ENCODE results near the gene PLCL1. TPM values are rescaled to one million over a fixed set of nuclear protein-coding genes. Genes with fewer than 3 reads are reported as not detected.

The PLCL1 gene
- 1 to 10 TPM; 1.0 to 3.7 (median 2.6) TPM for total RNA-seq

DNA sequence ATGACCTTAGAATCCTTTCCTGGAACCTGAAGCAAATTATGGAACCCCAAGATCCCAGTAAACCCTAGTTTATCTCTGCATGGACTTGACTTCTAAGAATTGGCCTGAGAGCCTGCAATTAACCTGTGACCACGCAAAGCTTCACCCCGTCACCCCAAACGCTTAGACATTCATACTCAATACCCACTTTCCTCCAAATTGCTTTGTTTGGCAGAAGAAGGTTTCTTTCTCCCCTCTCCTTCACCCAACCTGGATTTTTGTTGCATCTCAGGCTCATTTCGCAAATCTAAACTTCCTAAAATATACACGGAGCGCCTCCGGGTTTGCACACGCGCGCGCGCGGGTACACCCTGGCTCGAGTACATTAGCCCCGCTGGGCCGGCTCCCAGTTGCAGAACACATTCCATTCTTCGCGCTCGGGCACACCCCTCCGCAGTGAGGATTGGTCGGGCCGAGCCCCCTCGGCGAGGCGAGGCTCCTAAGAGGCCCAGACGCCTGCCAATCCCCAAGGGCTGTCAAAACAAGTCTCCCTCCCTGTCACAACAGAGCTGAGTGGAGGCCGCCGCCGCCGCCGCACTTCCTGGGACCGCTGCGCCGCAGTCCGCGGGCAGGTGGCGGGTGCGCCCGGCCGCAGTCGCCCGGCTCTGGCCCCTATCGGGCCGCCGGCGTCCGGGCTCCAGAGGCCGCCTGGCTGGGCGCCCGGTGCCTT is at the start of gene PLCL1:
Gene PLCL1 (plus strand): TSS at position 545 of the 709 bp plus-strand sequence.
- TF ChIP-seq, protein P1, sequence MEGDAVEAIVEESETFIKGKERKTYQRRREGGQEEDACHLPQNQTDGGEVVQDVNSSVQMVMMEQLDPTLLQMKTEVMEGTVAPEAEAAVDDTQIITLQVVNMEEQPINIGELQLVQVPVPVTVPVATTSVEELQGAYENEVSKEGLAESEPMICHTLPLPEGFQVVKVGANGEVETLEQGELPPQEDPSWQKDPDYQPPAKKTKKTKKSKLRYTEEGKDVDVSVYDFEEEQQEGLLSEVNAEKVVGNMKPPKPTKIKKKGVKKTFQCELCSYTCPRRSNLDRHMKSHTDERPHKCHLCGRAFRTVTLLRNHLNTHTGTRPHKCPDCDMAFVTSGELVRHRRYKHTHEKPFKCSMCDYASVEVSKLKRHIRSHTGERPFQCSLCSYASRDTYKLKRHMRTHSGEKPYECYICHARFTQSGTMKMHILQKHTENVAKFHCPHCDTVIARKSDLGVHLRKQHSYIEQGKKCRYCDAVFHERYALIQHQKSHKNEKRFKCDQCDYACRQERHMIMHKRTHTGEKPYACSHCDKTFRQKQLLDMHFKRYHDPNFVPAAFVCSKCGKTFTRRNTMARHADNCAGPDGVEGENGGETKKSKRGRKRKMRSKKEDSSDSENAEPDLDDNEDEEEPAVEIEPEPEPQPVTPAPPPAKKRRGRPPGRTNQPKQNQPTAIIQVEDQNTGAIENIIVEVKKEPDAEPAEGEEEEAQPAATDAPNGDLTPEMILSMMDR (IDR thresholded peaks at IDR 0.05) = no peak
- no peak for TF ChIP-seq POLR2A (IDR thresholded peaks at IDR 0.05)
- DNase-seq (ENCODE audit: low spot score in 2 of 2) = peak; percentile 91 to 98
- peak within 1 kb of the TSS; percentile 86 for H3K4me3 ChIP-seq (ENCODE audit: low read depth, poor library complexity, severe bottlenecking)
- WGBS, 2 donors = 1 to 2% methylated on average over 49 to 50 of the region's 50 CpGs
- intact Hi-C loops (cut with DNase I; ENCODE audit: low total_unique reads) = loop anchor here (2.0 kb wide), 1 partner anchor 491 kb away; no protein-coding TSS in a partner anchor

DNA sequence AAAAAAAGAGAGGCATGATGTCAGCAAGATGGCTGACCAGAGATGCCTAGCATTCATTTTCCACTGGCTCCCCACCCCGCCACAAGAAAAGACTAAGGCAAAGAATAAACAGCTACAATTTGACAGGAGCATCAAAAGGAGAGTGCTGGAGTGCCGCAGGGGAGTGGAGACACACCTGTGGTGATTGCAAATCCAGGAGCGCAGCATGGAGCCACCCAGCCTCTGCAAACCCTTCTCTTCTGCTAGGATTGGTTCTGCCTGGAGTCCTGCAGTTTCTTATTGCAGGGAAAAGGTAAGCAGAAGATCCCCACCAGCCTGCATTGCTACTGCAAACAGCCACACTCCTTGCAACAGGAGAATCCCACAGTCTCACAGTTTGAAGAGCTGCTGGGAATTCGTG is 45.4 kb upstream of the PLCL1 start:
- WGBS, 2 donors = 65 to 77% methylated on average over 4 of the region's 4 CpGs
- H3K4me3 ChIP-seq (ENCODE audit: low read depth, poor library complexity, severe bottlenecking) = no peak overlapping the region
- TF ChIP-seq POLR2A (IDR thresholded peaks at IDR 0.05) = no peak
- TF ChIP-seq, protein P1 (IDR thresholded peaks at IDR 0.05) = no peak
- no peak for DNase-seq (ENCODE audit: low spot score in 2 of 2)
- intact Hi-C loops (cut with DNase I; ENCODE audit: low total_unique reads) = no loop called here

GRCh38 chr2:197759625-197760292 is 44.6 kb upstream of the PLCL1 start:
- 80 to 83% methylated on average over 10 to 11 of the region's 11 CpGs for WGBS, 2 donors
- TF ChIP-seq, protein P1 (IDR thresholded peaks at IDR 0.05) = no peak
- no peak for TF ChIP-seq POLR2A (IDR thresholded peaks at IDR 0.05)
- intact Hi-C loops (cut with DNase I; ENCODE audit: low total_unique reads) = no loop called here
- DNase-seq (ENCODE audit: low spot score in 2 of 2) = no peak
- H3K4me3 ChIP-seq (ENCODE audit: low read depth, poor library complexity, severe bottlenecking) = no peak overlapping the region

DNA sequence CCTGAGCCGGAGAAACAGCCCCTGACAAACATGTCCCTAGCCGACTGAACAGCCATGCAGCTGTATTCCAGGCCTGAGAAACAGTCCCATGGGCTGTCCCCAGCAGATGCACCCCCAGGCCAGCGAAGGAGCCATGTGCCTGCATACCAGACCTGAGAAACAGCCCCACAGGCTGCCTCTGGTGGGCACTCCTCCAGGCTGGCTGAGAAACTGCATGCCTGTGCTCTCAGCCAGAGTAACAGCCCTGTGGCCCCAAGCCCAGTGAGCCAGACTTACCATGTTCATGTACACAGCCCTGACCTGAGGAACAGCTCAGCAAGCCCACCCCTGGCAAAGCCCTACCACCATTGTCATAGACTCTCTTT is 44.1 kb upstream of the PLCL1 start:
- WGBS, 2 donors = 70 to 100% methylated on average over 2 to 3 of the region's 3 CpGs
- no peak for DNase-seq (ENCODE audit: low spot score in 2 of 2)
- H3K4me3 ChIP-seq (ENCODE audit: low read depth, poor library complexity, severe bottlenecking) = no peak overlapping the region
- intact Hi-C loops (cut with DNase I; ENCODE audit: low total_unique reads) = no loop called here
- TF ChIP-seq POLR2A (IDR thresholded peaks at IDR 0.05) = no peak
- TF ChIP-seq, protein P1 (IDR thresholded peaks at IDR 0.05) = no peak

GRCh38 chr2:197777823-197778407 is 26.5 kb upstream of the PLCL1 start:
- DNase-seq (ENCODE audit: low spot score in 2 of 2) = no peak
- no peak for TF ChIP-seq POLR2A (IDR thresholded peaks at IDR 0.05)
- intact Hi-C loops (cut with DNase I; ENCODE audit: low total_unique reads) = no loop called here
- H3K4me3 ChIP-seq (ENCODE audit: low read depth, poor library complexity, severe bottlenecking) = no peak overlapping the region
- 24 to 31% methylated on average over 4 of the region's 4 CpGs for WGBS, 2 donors

DNA sequence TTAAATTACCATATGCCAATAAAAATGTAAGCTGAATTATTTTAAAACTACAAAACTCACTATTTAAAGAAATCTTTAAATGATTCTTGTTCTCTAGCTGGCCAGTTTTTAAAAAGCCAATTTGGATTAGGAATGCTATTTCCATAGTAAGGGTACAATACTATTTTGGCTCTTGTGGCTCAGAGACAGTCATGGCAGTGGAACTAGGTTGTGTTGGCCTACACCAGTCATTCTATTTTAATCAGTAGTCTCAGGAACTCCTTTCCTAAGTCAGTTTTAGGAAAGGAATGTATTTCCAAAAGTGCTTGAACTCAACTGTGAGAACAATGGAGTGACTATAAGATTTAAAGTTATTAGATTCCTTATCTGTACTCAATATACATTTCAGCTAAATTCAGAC is 25.1 kb upstream of the PLCL1 start:
- H3K4me3 ChIP-seq (ENCODE audit: low read depth, poor library complexity, severe bottlenecking) = no peak overlapping the region
- intact Hi-C loops (cut with DNase I; ENCODE audit: low total_unique reads) = no loop called here
- TF ChIP-seq POLR2A (IDR thresholded peaks at IDR 0.05) = no peak
- TF ChIP-seq, protein P1 (IDR thresholded peaks at IDR 0.05) = no peak
- DNase-seq (ENCODE audit: low spot score in 2 of 2) = no peak

Measured in lower leg skin (tissue), 4 donors.